HCT116 (cell line): ENCODE results near the gene TMBIM6. TPM values are rescaled to one million over a fixed set of nuclear protein-coding genes. Genes with fewer than 3 reads are reported as not detected.

ENCODE experiments used
- ATAC-seq: fragments of 200-7000 bp; cut with Tn5 transposase; 2 replicates; pipeline ENCODE4 v1.9.1; 2020; ENCODE audit warnings: mild to moderate bottlenecking, moderate library complexity
- BruUV-seq: library from RNA; stranded (reverse); fragments of 400-500 nt; replicated peaks from 2 replicates; lab custom pipeline; 2021; lab: Mats Ljungman, UMichigan
- CTCF ChIA-PET: fragments of 300-600 bp; sonication (Branson Sonifier 250); formaldehyde crosslinking; loops from one replicate; lab custom pipeline; 2021; ENCODE audit warnings: antibody characterized with exemption; lab: Charles Lee
- POLR2A ChIA-PET: fragments of 300-600, 350-600 bp; sonication (Branson Sonifier 250); formaldehyde crosslinking; loops from one replicate; lab custom pipeline; 2021; ENCODE audit warnings: antibody characterized with exemption; lab: Charles Lee
- RAD21 ChIA-PET, 2 experiments: fragments of 300-600 bp; sonication (Branson Sonifier 250); formaldehyde crosslinking; loops; one replicate each; lab custom pipeline; 2023; ENCODE audit warnings: low total read pairs in 2 of 2; ENCODE audit not compliant: uncharacterized antibody in 2 of 2, unreplicated experiment in 2 of 2, low non-redundant PET in 1 of 2; lab: Charles Lee
- DNase-seq: peaks from one replicate; pipeline ENCODE4 v3.0.0-alpha.2; 2010; ENCODE audit warnings: low read depth, low spot score
- H2AFZ ChIP-seq: fragments of 200-600 bp; shearing (Covaris generic), sonication (generic); 2 replicates; pipeline ENCODE4 v1.6.1; 2017; ENCODE audit warnings: low read depth, mixed run types, mixed read lengths, antibody characterized with exemption, low read length; ENCODE audit not compliant: poor library complexity, severe bottlenecking
- H3K27ac ChIP-seq: 2 replicates; pipeline ENCODE4 v1.5.1; 2012; ENCODE audit warnings: low read depth, low read length
- H3K27me3 ChIP-seq: fragments of 200-600 bp; sonication (generic); 2 replicates; pipeline ENCODE4 v1.6.1; 2016; ENCODE audit warnings: mixed run types, low read length, mixed read lengths; ENCODE audit not compliant: insufficient read depth
- H3K36me3 ChIP-seq, 2 experiments: fragments of 200-500 bp in 1 of 2; fragments of 200-600 bp in 1 of 2; sonication (Bioruptor generic) in 1 of 2; sonication (generic) in 1 of 2; 2 replicates each; pipeline versions ENCODE4 v1.5.1 to v1.6.1; 2014 to 2016; ENCODE audit warnings: low read length in 2 of 2, inconsistent platforms in 1 of 2, mixed read lengths in 1 of 2, mixed run types in 1 of 2; ENCODE audit not compliant: insufficient read depth in 2 of 2, control insufficient read depth in 1 of 2
- H3K4me1 ChIP-seq, 2 experiments: fragments of 200-600 bp in 1 of 2; sonication (generic) in 1 of 2; 2 replicates each; pipeline versions ENCODE4 v1.5.1 to v1.6.1; 2012 to 2017; ENCODE audit warnings: low read length in 2 of 2, inconsistent platforms in 1 of 2, mild to moderate bottlenecking in 1 of 2, mixed read lengths in 1 of 2, mixed run types in 1 of 2, moderate library complexity in 1 of 2; ENCODE audit not compliant: insufficient read depth in 2 of 2, control insufficient read depth in 1 of 2
- H3K4me2 ChIP-seq: fragments of 200-600 bp; sonication (generic); 2 replicates; pipeline ENCODE4 v1.6.1; 2017; ENCODE audit warnings: mixed run types, low read length, mixed read lengths
- H3K4me3 ChIP-seq, 2 experiments: fragments of 200-600 bp in 1 of 2; sonication (generic) in 1 of 2; replicated peaks in 1 of 2; 2 replicates each; pipeline ENCODE4 v1.5.1; 2011 to 2016; ENCODE audit warnings: low read length in 2 of 2, control low read depth in 1 of 2, low read depth in 1 of 2, mild to moderate bottlenecking in 1 of 2, mixed read lengths in 1 of 2, mixed run types in 1 of 2
- H3K79me2 ChIP-seq: fragments of 200-600 bp; sonication (generic); 2 replicates; pipeline ENCODE4 v1.6.1; 2017; ENCODE audit warnings: mild to moderate bottlenecking, mixed run types, low read length, moderate library complexity, mixed read lengths; ENCODE audit not compliant: insufficient read depth
- H3K9ac ChIP-seq: fragments of 200-600 bp; sonication (generic); 2 replicates; pipeline ENCODE4 v1.6.1; 2016; ENCODE audit warnings: low read length, mixed read lengths
- H3K9me2 ChIP-seq: fragments of 200-600 bp; sonication (generic), shearing (Covaris generic); 2 replicates; pipeline ENCODE4 v1.6.1; 2017; ENCODE audit warnings: mixed run types, mild to moderate bottlenecking, moderate library complexity; ENCODE audit not compliant: insufficient read depth
- H3K9me3 ChIP-seq, 2 experiments: fragments of 200-500 bp in 1 of 2; fragments of 200-600 bp in 1 of 2; sonication (Bioruptor generic) in 1 of 2; sonication (generic) in 1 of 2; 2 replicates each; pipeline ENCODE4 v1.6.1; 2014 to 2017; ENCODE audit warnings: low read length in 2 of 2, mixed read lengths in 2 of 2, inconsistent platforms in 1 of 2, low read depth in 1 of 2, mild to moderate bottlenecking in 1 of 2, mixed run types in 1 of 2, moderate library complexity in 1 of 2; ENCODE audit not compliant: control insufficient read depth in 1 of 2, insufficient read depth in 1 of 2
- H4K20me1 ChIP-seq: fragments of 200-600 bp; sonication (generic), shearing (Covaris generic); 2 replicates; pipeline ENCODE4 v1.6.1; 2017; ENCODE audit warnings: mixed run types, mild to moderate bottlenecking, moderate library complexity; ENCODE audit not compliant: insufficient read depth
- CBX3 ChIP-seq: IDR thresholded peaks from 2 replicates; pipeline ENCODE4 v1.6.1; 2012; ENCODE audit warnings: low read depth
- CTCF ChIP-seq, 3 experiments: fragments of 200-600 bp in 1 of 3; sonication (generic) in 1 of 3; IDR thresholded peaks in 2 of 3; conservative IDR thresholded peaks in 1 of 3; 2 replicates each; pipeline ENCODE4 v1.5.1; 2012 to 2017; ENCODE audit warnings: low read depth in 2 of 3, low read length in 2 of 3, antibody characterized with exemption in 1 of 3, borderline replicate concordance in 1 of 3, control low read depth in 1 of 3, mild to moderate bottlenecking in 1 of 3, mixed read lengths in 1 of 3, mixed run types in 1 of 3, moderate library complexity in 1 of 3; ENCODE audit not compliant: insufficient read depth in 1 of 3
- ELF1 ChIP-seq: IDR thresholded peaks from 2 replicates; pipeline ENCODE4 v1.6.1; 2012; ENCODE audit warnings: low read depth, borderline replicate concordance
- EZH2 ChIP-seq: fragments of 200-600 bp; sonication (generic); IDR thresholded peaks from 2 replicates; pipeline ENCODE4 v1.6.1; 2017; ENCODE audit warnings: antibody characterized with exemption, mixed run types
- EZH2phosphoT487 ChIP-seq: fragments of 200-600 bp; IDR thresholded peaks from 2 replicates; pipeline ENCODE4 v1.6.1; 2018; ENCODE audit warnings: antibody characterized with exemption, borderline replicate concordance
- FOSL1 ChIP-seq: IDR thresholded peaks from 2 replicates; pipeline ENCODE4 v1.6.1; 2012; ENCODE audit warnings: low read depth
- JUND ChIP-seq: IDR thresholded peaks from 2 replicates; pipeline ENCODE4 v1.6.1; 2012
- POLR2A ChIP-seq: IDR thresholded peaks from 2 replicates; pipeline ENCODE4 v1.7.0; 2011; ENCODE audit warnings: borderline replicate concordance; ENCODE audit not compliant: insufficient read depth, insufficient read length; ENCODE audit errors: extremely low read depth
- POLR2AphosphoS5 ChIP-seq: IDR thresholded peaks from 2 replicates; pipeline ENCODE4 v1.6.1; 2011; ENCODE audit warnings: mild to moderate bottlenecking, low read depth, low read length, moderate library complexity
- RAD21 ChIP-seq: IDR thresholded peaks from 2 replicates; pipeline ENCODE4 v1.6.1; 2012; ENCODE audit warnings: low read depth, mild to moderate bottlenecking
- REST ChIP-seq: IDR thresholded peaks from 2 replicates; pipeline ENCODE4 v1.6.1; 2012; ENCODE audit warnings: low read depth
- SIN3A ChIP-seq: IDR thresholded peaks from 2 replicates; pipeline ENCODE4 v1.6.1; 2012; ENCODE audit warnings: low read depth
- SP1 ChIP-seq: IDR thresholded peaks from 2 replicates; pipeline ENCODE4 v1.6.1; 2012; ENCODE audit warnings: low read depth
- SRF ChIP-seq: IDR thresholded peaks from 2 replicates; pipeline ENCODE4 v1.6.1; 2012; ENCODE audit warnings: low read depth
- TCF7L2 ChIP-seq: IDR thresholded peaks from 2 replicates; pipeline ENCODE4 v1.7.0; 2011; ENCODE audit warnings: borderline replicate concordance, inconsistent platforms; ENCODE audit not compliant: insufficient read depth, insufficient read length; ENCODE audit errors: extremely low read depth
- YY1 ChIP-seq: IDR thresholded peaks from 2 replicates; pipeline ENCODE4 v1.6.1; 2011; ENCODE audit warnings: low read length, low read depth, moderate library complexity, mild to moderate bottlenecking; ENCODE audit not compliant: insufficient replicate concordance; ENCODE audit errors: extremely low read depth
- ZFX ChIP-seq: fragments of 450-650 bp; IDR thresholded peaks from 2 replicates; pipeline ENCODE4 v1.6.1; 2017
- ZNF274 ChIP-seq: fragments of 200-500 bp; sonication (Bioruptor generic); IDR thresholded peaks from 2 replicates; pipeline ENCODE4 v1.6.1; 2014; ENCODE audit warnings: mild to moderate bottlenecking, low read depth, low read length, inconsistent platforms
- intact Hi-C: fragments of 100-400 bp; cut with micrococcal nuclease; formaldehyde crosslinking; loops from 2 replicates; pipeline ENCODE4 v1.10.0; 2022
- total RNA-seq: library from RNA; stranded (reverse); gene quantifications from one replicate; pipeline ENCODE4 v1.2.1, GENCODE V29; 2021; ENCODE audit not compliant: unreplicated experiment
- TF ChIP-seq, protein P1 (sequence below): IDR thresholded peaks from 2 replicates; pipeline ENCODE4 v1.6.1; 2012
- TF ChIP-seq, protein P2 (sequence below): IDR thresholded peaks from 2 replicates; pipeline ENCODE4 v1.6.1; 2012

TMBIM6 gene
- total RNA-seq, 1 experiment from 2014 or later, result 510 TPM

DNA sequence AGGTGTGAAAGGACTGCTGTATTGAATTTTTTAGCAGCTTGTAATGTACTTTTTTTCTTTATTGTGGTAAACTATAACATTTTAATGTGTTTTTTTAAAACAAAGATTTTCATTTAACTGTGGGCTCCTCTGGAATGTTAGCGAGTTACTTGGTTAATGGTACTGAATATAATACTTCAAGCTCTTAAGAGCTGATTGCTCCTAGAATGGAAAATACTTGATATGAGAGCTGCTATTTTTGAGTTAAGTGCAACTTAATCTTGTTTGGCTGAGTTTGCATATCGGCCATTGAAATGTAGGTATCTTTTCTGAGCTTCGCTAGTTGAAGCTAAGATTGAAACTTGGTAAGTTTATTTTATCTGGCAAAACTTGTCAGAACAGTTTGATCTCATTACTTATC, 7.4 kb downstream of the TMBIM6 start:
- BruUV-seq, result no TSS peak
- RAD21 ChIA-PET, result no interaction called here
- POLR2A ChIA-PET, result interaction anchor here (2.0 kb wide), 1 partner anchor 7 kb away, joined by 12 read pairs; the partner anchor contains the start of gene TMBIM6
- DNase-seq, result no peak
- H3K27ac ChIP-seq, result no peak overlapping the region
- TF ChIP-seq FOSL1, result no peak
- no peak for TF ChIP-seq CTCF (IDR thresholded peaks at IDR 0.05 in 2 of 3, conservative IDR thresholded peaks at IDR 0.05 in 1 of 3; ENCODE audit: borderline replicate concordance in 1 of 3, insufficient read depth in 1 of 3, low read depth in 2 of 3, low read length in 2 of 3)
- no peak for TF ChIP-seq EZH2
- no peak for TF ChIP-seq ZNF274
- no peak for TF ChIP-seq POLR2AphosphoS5
- TF ChIP-seq, protein P1, sequence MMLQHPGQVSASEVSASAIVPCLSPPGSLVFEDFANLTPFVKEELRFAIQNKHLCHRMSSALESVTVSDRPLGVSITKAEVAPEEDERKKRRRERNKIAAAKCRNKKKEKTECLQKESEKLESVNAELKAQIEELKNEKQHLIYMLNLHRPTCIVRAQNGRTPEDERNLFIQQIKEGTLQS, result no peak
- TF ChIP-seq, protein P2, sequence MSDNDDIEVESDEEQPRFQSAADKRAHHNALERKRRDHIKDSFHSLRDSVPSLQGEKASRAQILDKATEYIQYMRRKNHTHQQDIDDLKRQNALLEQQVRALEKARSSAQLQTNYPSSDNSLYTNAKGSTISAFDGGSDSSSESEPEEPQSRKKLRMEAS, result no peak
- TF ChIP-seq REST, result no peak
- TF ChIP-seq SIN3A, result no peak
- no peak for TF ChIP-seq ZFX
- no peak for TF ChIP-seq ELF1
- TF ChIP-seq POLR2A, result no peak
- no peak for TF ChIP-seq RAD21
- TF ChIP-seq JUND, result no peak
- TF ChIP-seq EZH2phosphoT487, result no peak
- TF ChIP-seq CBX3, result no peak
- TF ChIP-seq SP1, result no peak
- no peak for TF ChIP-seq TCF7L2
- no peak for TF ChIP-seq YY1
- TF ChIP-seq SRF, result no peak
- TF ChIP-seq, all 23 proteins: peak for 0
- H3K9me3 ChIP-seq, result no peaks in the 10 kb centered on the region
- intact Hi-C loops, result no loop called here
- peaks cover 13 to 23% of the 10 kb centered on the region in 2 experiments for H3K36me3 ChIP-seq
- ATAC-seq, result no peak
- peaks cover 100% of the 10 kb centered on the region for H3K79me2 ChIP-seq
- H3K27me3 ChIP-seq, result no peaks in the 10 kb centered on the region
- no peaks in the 10 kb centered on the region for H3K9me2 ChIP-seq
- no peak overlapping the region for H3K9ac ChIP-seq
- no peak overlapping the region for H3K4me2 ChIP-seq
- peaks cover 23% of the 10 kb centered on the region; the same call in 1 of the 2 replicates for H4K20me1 ChIP-seq
- H3K4me1 ChIP-seq, result peaks cover 3 to 12% of the 10 kb centered on the region in 2 experiments; a peak in 3 of 4 replicates
- CTCF ChIA-PET, result no interaction called here
- no peak overlapping the region for H2AFZ ChIP-seq
- H3K4me3 ChIP-seq, result no peak overlapping the region
